Ectodermal cell (in vitro differentiated cells): Measurements from ENCODE around the gene BCOR.

Experiments used
- H3K27ac ChIP-seq: 2 replicates; pipeline ENCODE4 v1.7.0; 2013; ENCODE audit warnings: mild to moderate bottlenecking, low read depth, low read length; ENCODE audit not compliant: insufficient read depth, poor library complexity, severe bottlenecking
- H3K27me3 ChIP-seq: 2 replicates; pipeline ENCODE4 v1.7.0; 2013; ENCODE audit warnings: mild to moderate bottlenecking, low read length; ENCODE audit not compliant: insufficient read depth, control insufficient read depth, poor library complexity, severe bottlenecking
- H3K36me3 ChIP-seq: one replicate; pipeline ENCODE4 v1.7.0; 2013; ENCODE audit warnings: low read length; ENCODE audit not compliant: control insufficient read depth, insufficient read depth
- H3K4me1 ChIP-seq: one replicate; pipeline ENCODE4 v1.7.0; 2013; ENCODE audit warnings: low read length; ENCODE audit not compliant: control insufficient read depth, insufficient read depth
- H3K4me3 ChIP-seq: 2 replicates; pipeline ENCODE4 v1.7.0; 2013; ENCODE audit warnings: low read depth, low read length, control low read depth; ENCODE audit not compliant: insufficient read depth
- H3K9me3 ChIP-seq: 2 replicates; pipeline ENCODE4 v1.7.0; 2013; ENCODE audit warnings: mild to moderate bottlenecking, low read length, moderate library complexity; ENCODE audit not compliant: control insufficient read depth
- WGBS, 2 experiments: methylation state at CpG; one replicate each; pipeline ENCODE4 v1.1.7; 2013; ENCODE audit warnings: missing lambda C conversion rate in 2 of 2; 5-methylcytosine and 5-hydroxymethylcytosine counted together

BCOR gene

DNA sequence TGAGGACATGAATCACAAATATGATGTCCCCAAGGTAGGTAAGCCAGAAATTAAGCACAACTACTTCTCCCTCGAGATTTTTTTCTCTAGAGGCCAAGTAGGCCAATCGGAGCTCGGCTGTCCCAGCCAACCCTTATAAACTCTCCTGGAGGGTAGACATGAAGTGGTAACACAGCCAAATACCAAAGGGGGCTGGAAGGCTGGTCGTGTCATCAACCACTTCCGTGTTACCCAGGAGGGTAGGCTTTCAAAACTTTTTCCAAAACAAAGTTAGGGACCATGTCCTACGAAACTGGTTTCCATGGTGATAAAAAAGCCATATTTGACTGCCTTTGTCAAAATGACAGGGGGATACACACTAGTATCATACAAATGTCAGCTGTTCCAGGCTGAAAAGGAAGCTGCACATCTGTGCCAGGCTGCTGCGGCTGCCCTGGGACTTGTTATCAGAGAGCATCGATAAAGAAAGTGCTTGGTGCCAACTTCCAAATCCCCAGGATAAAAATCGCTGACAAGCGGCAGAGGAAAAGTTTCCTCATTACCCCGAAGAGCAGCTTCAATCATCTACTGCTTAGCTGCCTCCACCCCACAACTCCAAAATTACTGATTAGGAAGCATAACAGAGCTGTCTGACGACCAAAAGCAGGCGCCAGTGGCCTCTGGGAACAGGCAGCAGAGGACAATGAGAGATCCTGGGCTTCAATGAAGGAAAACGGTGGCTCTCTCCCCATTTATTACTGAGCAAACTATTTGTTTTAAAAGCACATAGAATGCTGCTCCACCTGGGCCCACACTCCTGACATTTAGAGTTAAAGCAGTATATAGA lies 20.8 kb downstream of the BCOR start:
- Histone ChIP-seq H3K4me1 (peaks cover 17% of the 10 kb centered on the region), H3K27ac (no peak overlapping the region), H3K27me3 (no peaks in the 10 kb centered on the region), H3K4me3 (no peak overlapping the region), H3K9me3 (no peaks in the 10 kb centered on the region), H3K36me3 (peaks cover 3% of the 10 kb centered on the region)
- WGBS, 2 experiments: 87 to 88% methylated on average over 14 of the region's 14 CpGs

DNA sequence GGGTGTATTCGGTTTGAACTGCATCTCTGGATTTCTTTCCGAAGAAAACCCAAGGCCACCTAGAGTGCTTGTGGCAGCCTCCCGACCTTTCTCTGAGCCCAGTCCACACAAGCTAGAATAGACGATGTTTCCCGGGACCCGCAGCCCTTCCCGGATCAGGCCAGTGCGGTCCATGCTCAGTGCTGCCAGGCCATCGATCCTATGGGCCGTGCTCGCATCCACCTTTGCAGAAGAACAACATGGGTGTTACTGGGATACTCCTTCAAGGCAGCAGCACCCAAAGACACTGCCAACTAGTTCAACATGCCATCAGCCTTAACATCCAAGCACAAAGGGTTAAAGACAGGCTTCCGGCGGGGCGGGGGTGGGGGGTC lies 22.8 kb downstream of the BCOR start:
- Histone ChIP-seq H3K4me1 (peaks cover 13% of the 10 kb centered on the region), H3K27me3 (no peaks in the 10 kb centered on the region), H3K4me3 (no peak overlapping the region), H3K9me3 (no peaks in the 10 kb centered on the region), H3K36me3 (peaks cover 3% of the 10 kb centered on the region), H3K27ac (no peak overlapping the region)
- WGBS, 2 experiments: 94 to 97% methylated on average over 14 of the region's 14 CpGs

DNA sequence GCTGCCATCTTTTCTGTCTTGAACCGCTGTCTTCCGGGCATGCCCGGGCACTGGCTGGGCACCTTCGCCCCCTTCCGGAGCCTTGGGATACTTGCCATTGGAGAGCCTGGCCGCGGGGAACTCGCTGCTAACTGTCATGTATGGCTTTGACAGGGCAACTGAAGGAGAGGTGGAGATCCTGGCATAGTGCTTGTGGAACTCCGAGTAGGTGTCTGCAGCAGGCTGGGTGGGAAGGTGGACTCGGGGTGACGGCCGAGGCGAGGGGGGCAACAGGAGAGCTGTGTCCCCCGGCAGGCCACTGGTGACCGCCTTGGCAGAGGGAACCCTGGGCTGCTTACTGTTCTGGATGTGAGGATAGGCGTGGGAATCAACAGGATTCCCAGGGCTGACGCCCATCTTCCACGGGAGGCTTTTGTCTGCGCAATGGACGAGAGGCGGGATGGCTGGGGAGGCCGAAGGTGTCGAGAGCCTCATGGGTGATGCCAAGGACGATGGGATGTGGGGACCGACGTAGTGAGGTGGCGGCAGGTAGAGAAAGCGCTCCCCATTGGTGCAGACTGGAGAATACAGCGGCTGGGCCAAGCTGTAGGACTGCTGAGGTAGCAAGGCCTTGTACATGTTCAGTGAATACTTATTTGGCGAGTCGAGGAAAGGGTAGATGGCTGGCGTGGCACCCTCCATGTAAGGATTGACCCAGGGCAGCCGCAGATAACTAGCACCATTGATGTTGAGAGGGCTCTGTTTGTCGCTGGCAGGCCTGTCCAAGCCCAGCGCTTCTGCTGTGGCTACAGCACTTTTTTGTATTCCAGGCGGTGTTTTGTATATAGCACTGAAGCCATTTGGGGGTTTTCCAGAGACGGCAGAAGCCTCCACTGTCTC lies 23.4 kb downstream of the BCOR start:
- H3K4me3 ChIP-seq: no peak overlapping the region
- H3K36me3 ChIP-seq: peaks cover 3% of the 10 kb centered on the region
- no peaks in the 10 kb centered on the region for H3K9me3 ChIP-seq
- peaks cover 10% of the 10 kb centered on the region for H3K4me1 ChIP-seq
- H3K27ac ChIP-seq: no peak overlapping the region
- WGBS, 2 experiments: 96 to 97% methylated on average over 37 of the region's 37 CpGs
- no peaks in the 10 kb centered on the region for H3K27me3 ChIP-seq

DNA sequence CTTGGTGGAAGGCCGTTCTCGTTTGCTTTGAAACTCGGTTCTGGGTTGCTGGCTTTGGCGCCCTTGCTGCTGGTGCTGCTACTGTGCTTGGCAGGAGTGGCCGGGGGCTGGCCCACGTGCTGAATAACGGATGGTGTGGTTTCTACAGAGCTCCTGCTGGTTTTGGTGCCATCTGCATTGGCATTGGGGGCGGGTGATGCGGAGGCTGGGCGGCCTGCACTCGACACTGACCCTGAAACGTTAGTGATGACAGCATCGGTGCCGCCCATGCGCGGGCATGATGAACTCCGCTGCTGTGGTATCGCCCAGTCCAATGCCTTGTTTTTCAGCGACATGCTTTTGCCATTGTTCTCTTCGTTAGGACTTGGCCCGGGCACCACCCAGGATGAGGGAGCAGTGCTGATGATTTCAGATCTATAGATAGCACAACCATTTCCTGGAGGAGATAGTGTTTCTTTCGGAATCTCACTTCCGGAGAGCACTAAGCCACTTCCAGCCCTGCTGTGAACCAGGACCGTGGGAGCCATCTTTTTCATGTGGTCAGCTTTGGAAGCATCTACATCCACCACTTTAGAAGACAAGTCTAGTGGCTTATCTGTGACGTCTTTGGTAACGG lies 24.2 kb downstream of the BCOR start:
- Histone ChIP-seq H3K27me3 (no peaks in the 10 kb centered on the region), H3K9me3 (no peaks in the 10 kb centered on the region), H3K36me3 (peaks cover 3% of the 10 kb centered on the region), H3K27ac (no peak overlapping the region), H3K4me1 (peaks cover 5% of the 10 kb centered on the region), H3K4me3 (no peak overlapping the region)
- 95 to 96% methylated on average over 26 of the region's 26 CpGs for WGBS, 2 experiments

DNA sequence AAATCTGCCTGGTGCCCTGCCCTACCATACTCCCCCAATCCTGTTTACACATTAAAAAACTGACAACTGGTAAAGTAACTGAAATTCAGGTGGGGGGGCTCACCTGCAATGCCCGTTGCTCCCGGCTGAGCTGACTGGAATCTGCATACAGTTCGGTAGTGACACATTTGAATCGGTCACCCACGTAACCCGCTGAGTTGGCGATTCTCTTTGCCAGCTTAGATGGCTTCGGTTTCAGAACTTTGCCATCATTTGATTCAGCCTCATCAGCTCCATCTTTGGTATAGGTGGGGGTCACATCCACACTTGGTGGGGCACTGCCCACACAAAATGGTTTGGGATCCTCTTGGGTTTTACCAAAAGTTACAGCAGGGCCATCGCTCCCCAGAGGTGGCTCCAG lies 25.5 kb downstream of the BCOR start:
- 96 to 97% methylated on average over 9 of the region's 9 CpGs for WGBS, 2 experiments

DNA sequence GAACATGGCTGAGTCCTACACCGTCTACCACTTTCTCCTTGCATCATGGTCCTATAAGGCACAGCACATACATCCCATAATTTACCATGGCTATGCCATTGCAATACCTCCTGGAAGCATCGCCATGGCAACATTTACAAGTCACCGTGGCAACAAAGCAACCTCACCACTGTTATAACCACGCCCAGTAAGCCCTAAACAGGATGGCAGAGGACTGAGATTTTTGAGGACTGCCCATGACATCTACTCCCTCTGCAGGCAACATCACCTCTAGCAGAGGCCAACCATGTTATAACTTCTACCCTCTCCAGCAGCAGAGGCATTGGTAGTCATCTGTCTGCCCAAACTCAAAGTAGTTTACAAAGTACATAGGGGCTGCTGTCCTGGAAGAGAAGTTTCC lies 29.7 kb downstream of the BCOR start:
- 94 to 95% methylated on average over 4 of the region's 4 CpGs for WGBS, 2 experiments
- H3K9me3 ChIP-seq: no peaks in the 10 kb centered on the region
- H3K27ac ChIP-seq: no peak overlapping the region
- H3K4me1 ChIP-seq: peaks cover 12% of the 10 kb centered on the region
- H3K36me3 ChIP-seq: no peaks in the 10 kb centered on the region
- H3K27me3 ChIP-seq: no peaks in the 10 kb centered on the region
- no peak overlapping the region for H3K4me3 ChIP-seq

More for the DNA sequence above, 25.5 kb downstream of the BCOR start:
- Histone ChIP-seq H3K9me3 (no peaks in the 10 kb centered on the region), H3K4me3 (no peak overlapping the region), H3K36me3 (peaks cover 3% of the 10 kb centered on the region), H3K27ac (no peak overlapping the region), H3K4me1 (no peaks in the 10 kb centered on the region), H3K27me3 (no peaks in the 10 kb centered on the region)

DNA sequence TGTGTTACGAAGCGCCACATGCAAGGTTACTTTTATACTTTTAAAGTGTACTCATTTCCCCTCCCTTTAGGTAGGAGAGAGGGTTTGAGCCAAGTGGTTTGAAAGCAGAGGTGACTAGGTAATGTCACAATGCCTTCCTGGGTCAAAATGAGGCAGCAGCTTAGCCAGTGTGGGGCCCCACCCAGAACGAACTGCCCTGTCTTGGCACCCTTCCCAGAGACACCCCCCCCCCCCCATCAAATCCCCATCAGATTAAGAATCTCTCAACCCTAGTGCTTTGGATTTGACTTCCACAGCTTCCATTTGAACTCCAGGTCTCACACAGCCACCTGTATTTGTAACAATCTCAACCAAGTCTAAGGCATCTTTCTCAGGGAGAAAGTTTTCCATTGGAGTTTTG lies 31.1 kb downstream of the BCOR start:
- Histone ChIP-seq H3K4me3 (no peak overlapping the region), H3K27me3 (no peaks in the 10 kb centered on the region), H3K4me1 (peaks cover 12% of the 10 kb centered on the region), H3K36me3 (no peaks in the 10 kb centered on the region), H3K9me3 (no peaks in the 10 kb centered on the region), H3K27ac (no peak overlapping the region)
- WGBS, 2 experiments: 77 to 88% methylated on average over 1 to 3 of the region's 3 CpGs

DNA sequence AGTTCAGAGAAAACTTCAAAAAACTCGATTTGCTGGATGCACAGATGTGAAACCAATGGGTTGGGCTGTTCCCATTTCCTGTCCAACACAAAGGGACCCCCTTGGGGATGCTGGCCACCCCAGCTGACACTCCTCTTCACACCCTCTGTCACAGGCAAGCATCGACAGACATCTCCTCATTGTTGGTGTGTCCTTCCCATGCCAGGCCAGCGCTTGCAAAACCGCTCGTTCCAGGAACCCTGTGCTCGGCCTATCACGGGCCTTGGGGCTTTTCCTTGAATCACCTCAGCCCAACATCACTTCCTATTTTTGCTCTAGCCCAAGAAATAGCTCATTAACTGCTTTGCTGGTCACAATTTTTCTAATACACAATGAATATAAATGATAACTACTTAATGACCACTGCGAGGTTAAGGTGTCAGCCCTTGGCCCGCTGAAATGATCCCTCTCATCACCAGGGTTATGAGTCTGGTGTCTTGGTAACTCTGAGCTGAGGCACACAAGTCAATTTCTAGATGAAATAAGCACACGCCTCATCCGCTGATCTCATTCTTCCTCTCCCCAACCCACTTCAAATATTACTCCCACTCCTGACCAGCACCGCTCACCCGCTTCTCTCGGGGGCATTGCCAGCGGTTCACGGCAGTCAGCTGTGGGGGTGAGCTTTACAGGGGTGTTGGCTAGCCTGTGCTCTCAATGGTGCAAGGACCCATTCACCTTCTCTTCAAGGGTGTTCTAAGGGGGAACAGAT lies 32.3 kb downstream of the BCOR start:
- Histone ChIP-seq H3K9me3 (no peaks in the 10 kb centered on the region), H3K27ac (no peak overlapping the region), H3K4me3 (no peak overlapping the region), H3K27me3 (no peaks in the 10 kb centered on the region), H3K36me3 (no peaks in the 10 kb centered on the region), H3K4me1 (peaks cover 12% of the 10 kb centered on the region)
- 94% methylated on average over 15 to 16 of the region's 16 CpGs for WGBS, 2 experiments

DNA sequence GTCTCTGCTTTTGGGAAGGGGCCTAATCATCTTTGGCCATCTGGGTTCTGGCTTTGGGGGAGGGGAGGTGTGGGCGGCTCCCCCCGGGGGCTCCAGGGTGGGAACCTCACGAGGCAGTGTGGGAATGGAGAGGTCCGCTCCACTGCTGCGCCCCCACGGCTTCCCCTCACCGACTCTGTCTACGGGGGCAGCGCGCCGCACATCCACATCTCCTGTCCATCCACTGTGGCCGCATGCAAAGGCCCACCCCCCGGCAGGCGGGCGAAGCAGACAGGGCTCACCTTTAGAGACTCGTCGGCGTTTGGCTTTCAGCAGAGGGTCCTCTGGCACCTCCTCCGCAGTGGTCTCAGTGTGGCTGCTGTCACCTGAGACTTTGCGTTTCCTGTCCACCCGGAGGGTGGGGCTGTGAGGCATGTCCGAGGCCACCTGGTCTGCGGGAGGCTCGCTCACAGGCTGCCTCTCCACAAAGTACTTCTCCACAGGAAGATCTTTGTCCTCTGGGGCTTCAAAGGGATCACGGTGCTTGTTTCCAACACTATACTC lies 33.6 kb downstream of the BCOR start:
- 74 to 76% methylated on average over 25 of the region's 25 CpGs for WGBS, 2 experiments
- Histone ChIP-seq H3K4me3 (no peak overlapping the region), H3K36me3 (no peaks in the 10 kb centered on the region), H3K4me1 (peaks cover 12% of the 10 kb centered on the region), H3K9me3 (no peaks in the 10 kb centered on the region), H3K27ac (no peak overlapping the region), H3K27me3 (no peaks in the 10 kb centered on the region)
